Measurements from ENCODE around the gene GYG2.
"Not testable (repeated sequence)": the region's sequence is repeated elsewhere in the genome, so short reads cannot be mapped to it uniquely, and the experiment has no call there.

GYG2 gene

DNA sequence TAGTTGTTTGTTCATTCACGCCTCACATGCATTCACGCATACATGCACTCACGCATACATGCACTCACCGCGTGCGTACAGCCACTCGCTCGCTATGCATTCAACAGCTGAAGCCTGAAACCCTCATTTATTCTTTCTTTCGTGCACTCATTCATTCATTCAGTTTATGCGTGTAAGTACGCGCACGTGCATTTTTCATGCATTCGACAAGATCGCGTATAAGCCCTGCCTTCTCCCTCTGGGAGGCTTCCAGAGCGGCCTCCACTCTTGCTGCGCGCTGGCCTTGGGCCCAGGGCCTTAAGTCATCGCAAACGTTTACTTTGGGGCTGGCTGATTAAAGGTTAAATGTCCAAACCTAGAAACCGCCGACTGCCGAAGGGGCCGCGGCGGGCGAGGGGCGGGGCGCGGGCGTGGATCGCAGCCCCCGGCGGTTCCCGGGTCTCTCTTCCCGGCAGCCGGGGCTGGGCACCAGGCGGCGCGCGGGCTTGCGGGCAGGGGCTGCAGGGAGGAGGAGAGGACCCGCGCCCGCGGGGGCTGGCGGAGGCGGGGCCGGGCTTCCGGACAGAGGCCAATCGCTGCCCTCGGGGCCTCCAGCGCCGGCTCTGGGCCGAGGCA lies at the start of gene GYG2:
TSS of gene GYG2 (plus strand) at position 587 of the 615 bp plus-strand sequence. CDS start 1,259 bp downstream, outside the sequence.
- Histone ChIP-seq H3K36me3 (ENCODE audit: control insufficient read depth, insufficient read depth, low read length) (no peaks in the 10 kb centered on the region), H3K27me3 (ENCODE audit: control insufficient read depth, insufficient read depth, low read length) (no peaks in the 10 kb centered on the region), H3K4me3 (ENCODE audit: low read length) (peak within 1 kb of the TSS; percentile 79), H3K4me1 (ENCODE audit: control insufficient read depth, insufficient read depth, low read length) (peaks cover 3% of the 10 kb centered on the region; the same call in 1 of the 2 replicates), H3K9me3 (ENCODE audit: control insufficient read depth, insufficient read depth, low read length) (no peaks in the 10 kb centered on the region), H3K27ac (ENCODE audit: low read length) (no peak within 1 kb of the TSS)
- DNase-seq (ENCODE audit: low read depth, low spot score) = no peak
- WGBS (ENCODE audit: insufficient coverage, insufficient read length) = no CpG with 5 or more reads among the region's 56 CpGs

DNA sequence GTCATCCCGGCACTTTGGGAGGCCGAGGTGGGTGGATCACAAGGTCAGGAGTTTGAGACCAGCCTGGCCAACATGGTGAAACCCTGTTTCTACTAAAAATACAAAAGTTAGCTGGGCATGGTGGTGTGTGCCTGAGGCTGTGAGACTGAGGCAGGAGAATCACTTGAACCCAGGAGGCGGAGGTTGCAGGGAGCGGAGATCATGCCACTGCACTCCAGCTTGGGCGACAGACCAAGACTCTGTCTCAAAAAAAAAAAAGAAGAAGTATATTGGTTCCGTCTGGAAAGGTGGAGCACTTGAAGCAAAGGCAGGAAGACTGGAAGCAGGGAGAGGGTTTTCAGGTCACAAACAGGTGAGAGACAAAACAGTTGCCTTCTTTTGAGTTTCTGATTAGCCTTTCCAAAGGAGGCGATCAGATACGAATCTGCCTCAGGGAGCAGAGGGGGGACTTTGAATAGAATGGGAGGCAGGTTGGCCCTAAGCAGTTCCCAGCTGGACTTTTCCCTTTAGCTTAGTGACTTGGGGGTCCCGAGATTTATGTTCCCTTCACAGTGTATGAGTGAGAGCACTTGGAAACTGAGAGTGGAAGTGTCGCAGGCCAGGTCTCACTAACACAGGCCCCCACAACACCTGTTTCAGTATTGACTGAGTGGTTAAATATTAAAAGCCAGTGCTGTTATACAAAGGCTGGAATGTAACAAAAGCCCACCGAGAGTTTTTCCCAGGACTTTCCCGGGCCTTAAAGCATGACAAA lies 48.1 kb upstream of the GYG2 start:
- not testable (repeated sequence) for H3K27me3 ChIP-seq (ENCODE audit: control insufficient read depth, insufficient read depth, low read length); H3K4me1 ChIP-seq (ENCODE audit: control insufficient read depth, insufficient read depth, low read length); DNase-seq (ENCODE audit: low read depth, low spot score); H3K36me3 ChIP-seq (ENCODE audit: control insufficient read depth, insufficient read depth, low read length); H3K4me3 ChIP-seq (ENCODE audit: low read length); H3K9me3 ChIP-seq (ENCODE audit: control insufficient read depth, insufficient read depth, low read length)
- no CpG with 5 or more reads among the region's 12 CpGs for WGBS (ENCODE audit: insufficient coverage, insufficient read length)
- H3K27ac ChIP-seq (ENCODE audit: low read length) = peak overlapping the region; percentile 55

DNA sequence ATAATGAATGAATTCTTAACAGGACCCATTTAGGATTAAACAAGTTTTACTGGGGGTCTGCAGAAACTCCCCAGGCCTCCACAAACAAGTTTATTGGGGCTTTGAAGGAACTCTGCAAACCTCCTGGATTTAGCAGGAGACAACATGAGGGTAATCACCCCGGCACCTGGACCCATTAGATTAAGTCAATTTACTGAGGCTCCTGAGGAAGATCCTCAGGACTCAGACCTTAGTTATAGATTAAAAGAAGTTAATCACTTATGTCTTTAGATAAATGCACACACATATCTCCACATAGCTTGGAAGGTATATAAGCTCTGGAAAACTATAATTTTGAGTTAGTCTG lies 47.5 kb upstream of the GYG2 start:
- no peaks in the 10 kb centered on the region for H3K36me3 ChIP-seq (ENCODE audit: control insufficient read depth, insufficient read depth, low read length)
- H3K27ac ChIP-seq (ENCODE audit: low read length) = peak overlapping the region; percentile 55
- H3K27me3 ChIP-seq (ENCODE audit: control insufficient read depth, insufficient read depth, low read length) = no peaks in the 10 kb centered on the region
- H3K4me1 ChIP-seq (ENCODE audit: control insufficient read depth, insufficient read depth, low read length) = no peaks in the 10 kb centered on the region; the same call in 1 of the 2 replicates
- DNase-seq (ENCODE audit: low read depth, low spot score) = no peak
- no CpG with 5 or more reads among the region's 1 CpG for WGBS (ENCODE audit: insufficient coverage, insufficient read length)
- no peak overlapping the region for H3K4me3 ChIP-seq (ENCODE audit: low read length)
- no peaks in the 10 kb centered on the region for H3K9me3 ChIP-seq (ENCODE audit: control insufficient read depth, insufficient read depth, low read length)

DNA sequence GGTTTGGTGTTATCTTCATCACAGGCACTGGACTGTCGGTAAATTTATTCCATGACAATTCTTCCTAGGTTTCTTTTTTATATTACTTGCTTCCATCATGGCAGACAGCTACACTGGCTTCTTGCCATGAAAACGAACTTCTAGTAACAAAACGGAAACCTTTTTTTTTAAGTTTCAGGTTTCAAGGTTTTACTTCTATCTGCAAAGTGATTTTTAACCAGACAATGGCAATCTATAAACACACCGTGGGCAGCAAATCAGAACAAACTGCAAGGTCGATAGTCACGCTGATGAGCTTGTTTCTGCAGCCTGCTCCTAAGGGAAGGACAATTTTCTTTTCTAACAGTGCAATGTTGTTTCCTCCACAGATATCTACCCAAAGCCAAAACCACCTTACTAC lies 47.0 kb upstream of the GYG2 start:
- no peaks in the 10 kb centered on the region for H3K9me3 ChIP-seq (ENCODE audit: control insufficient read depth, insufficient read depth, low read length)
- H3K27me3 ChIP-seq (ENCODE audit: control insufficient read depth, insufficient read depth, low read length) = no peaks in the 10 kb centered on the region
- H3K4me3 ChIP-seq (ENCODE audit: low read length) = no peak overlapping the region
- DNase-seq (ENCODE audit: low read depth, low spot score) = no peak
- H3K27ac ChIP-seq (ENCODE audit: low read length) = no peak overlapping the region
- no CpG with 5 or more reads among the region's 6 CpGs for WGBS (ENCODE audit: insufficient coverage, insufficient read length)
- H3K4me1 ChIP-seq (ENCODE audit: control insufficient read depth, insufficient read depth, low read length) = no peaks in the 10 kb centered on the region; the same call in 1 of the 2 replicates
- no peaks in the 10 kb centered on the region for H3K36me3 ChIP-seq (ENCODE audit: control insufficient read depth, insufficient read depth, low read length)

DNA sequence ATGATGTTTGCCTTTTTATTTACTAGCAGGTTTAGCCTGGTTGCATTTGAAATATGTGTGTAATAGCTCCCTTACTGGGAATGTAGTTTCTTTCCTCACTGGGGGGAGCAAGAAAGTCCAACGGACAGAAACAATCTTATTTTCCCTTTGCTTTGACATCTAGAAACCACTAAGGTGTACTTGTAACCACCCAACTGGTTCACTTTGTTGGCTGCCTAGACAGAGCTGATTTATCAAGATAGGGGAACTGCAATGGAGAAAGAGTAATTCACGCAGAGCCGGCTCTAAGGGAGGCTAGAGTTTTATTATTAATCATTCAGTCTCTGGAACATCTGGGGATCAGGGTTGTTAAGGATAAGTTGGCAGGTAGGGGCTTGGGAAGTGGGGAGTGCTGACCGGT lies 46.6 kb upstream of the GYG2 start:
- no peaks in the 10 kb centered on the region; the same call in 1 of the 2 replicates for H3K4me1 ChIP-seq (ENCODE audit: control insufficient read depth, insufficient read depth, low read length)
- H3K9me3 ChIP-seq (ENCODE audit: control insufficient read depth, insufficient read depth, low read length) = no peaks in the 10 kb centered on the region
- H3K4me3 ChIP-seq (ENCODE audit: low read length) = no peak overlapping the region
- no peaks in the 10 kb centered on the region for H3K27me3 ChIP-seq (ENCODE audit: control insufficient read depth, insufficient read depth, low read length)
- DNase-seq (ENCODE audit: low read depth, low spot score) = no peak
- no CpG with 5 or more reads among the region's 4 CpGs for WGBS (ENCODE audit: insufficient coverage, insufficient read length)
- no peaks in the 10 kb centered on the region for H3K36me3 ChIP-seq (ENCODE audit: control insufficient read depth, insufficient read depth, low read length)
- H3K27ac ChIP-seq (ENCODE audit: low read length) = no peak overlapping the region

DNA sequence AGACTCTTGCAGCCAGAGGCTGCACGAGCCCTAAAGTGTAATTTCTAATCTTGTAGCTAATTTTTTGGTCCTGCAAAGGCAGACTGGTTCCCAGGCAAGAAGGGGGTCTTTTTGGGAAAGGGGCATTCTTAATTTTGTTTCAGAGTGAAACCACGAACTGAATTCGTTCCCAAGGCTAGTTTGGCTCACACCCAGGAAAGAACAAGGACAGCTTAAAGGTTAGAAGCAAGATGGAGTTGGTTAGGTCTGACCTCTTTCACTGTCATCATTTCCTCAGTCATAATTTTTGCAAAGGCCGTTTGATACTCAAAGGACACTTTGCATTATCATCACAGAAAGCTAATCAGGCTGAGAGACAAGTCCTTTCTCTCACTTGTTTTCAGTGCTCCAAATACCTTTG lies 46.0 kb upstream of the GYG2 start:
- DNase-seq (ENCODE audit: low read depth, low spot score) = no peak
- no CpG with 5 or more reads among the region's 4 CpGs for WGBS (ENCODE audit: insufficient coverage, insufficient read length)
- Histone ChIP-seq H3K27me3 (ENCODE audit: control insufficient read depth, insufficient read depth, low read length) (no peaks in the 10 kb centered on the region), H3K4me1 (ENCODE audit: control insufficient read depth, insufficient read depth, low read length) (no peaks in the 10 kb centered on the region; the same call in 1 of the 2 replicates), H3K4me3 (ENCODE audit: low read length) (no peak overlapping the region), H3K27ac (ENCODE audit: low read length) (no peak overlapping the region), H3K9me3 (ENCODE audit: control insufficient read depth, insufficient read depth, low read length) (no peaks in the 10 kb centered on the region), H3K36me3 (ENCODE audit: control insufficient read depth, insufficient read depth, low read length) (no peaks in the 10 kb centered on the region)

DNA sequence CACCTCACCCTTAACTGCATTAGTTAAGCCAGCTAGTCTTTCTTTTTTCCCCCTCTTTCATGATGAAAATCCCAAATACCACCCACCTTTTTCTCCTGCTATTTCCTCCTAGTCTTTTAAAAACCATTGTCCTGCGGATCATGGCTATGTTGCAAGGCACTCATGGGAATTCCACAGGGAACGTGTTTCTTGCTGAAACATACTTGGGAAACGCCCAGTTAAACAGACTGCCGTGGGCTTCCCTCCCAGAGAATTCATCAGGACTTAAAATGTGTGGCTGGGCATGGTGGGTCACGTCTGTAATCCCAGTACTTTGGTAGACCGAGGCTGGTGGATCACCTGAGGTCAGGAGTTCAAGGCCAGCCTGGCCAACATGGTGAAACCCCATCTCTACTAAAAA lies 44.7 kb upstream of the GYG2 start:
- Histone ChIP-seq H3K9me3 (ENCODE audit: control insufficient read depth, insufficient read depth, low read length) (no peaks in the 10 kb centered on the region), H3K36me3 (ENCODE audit: control insufficient read depth, insufficient read depth, low read length) (no peaks in the 10 kb centered on the region), H3K27me3 (ENCODE audit: control insufficient read depth, insufficient read depth, low read length) (no peaks in the 10 kb centered on the region), H3K4me1 (ENCODE audit: control insufficient read depth, insufficient read depth, low read length) (no peaks in the 10 kb centered on the region; the same call in 1 of the 2 replicates), H3K27ac (ENCODE audit: low read length) (no peak overlapping the region), H3K4me3 (ENCODE audit: low read length) (no peak overlapping the region)
- DNase-seq (ENCODE audit: low read depth, low spot score) = no peak
- WGBS (ENCODE audit: insufficient coverage, insufficient read length) = no CpG with 5 or more reads among the region's 6 CpGs

DNA sequence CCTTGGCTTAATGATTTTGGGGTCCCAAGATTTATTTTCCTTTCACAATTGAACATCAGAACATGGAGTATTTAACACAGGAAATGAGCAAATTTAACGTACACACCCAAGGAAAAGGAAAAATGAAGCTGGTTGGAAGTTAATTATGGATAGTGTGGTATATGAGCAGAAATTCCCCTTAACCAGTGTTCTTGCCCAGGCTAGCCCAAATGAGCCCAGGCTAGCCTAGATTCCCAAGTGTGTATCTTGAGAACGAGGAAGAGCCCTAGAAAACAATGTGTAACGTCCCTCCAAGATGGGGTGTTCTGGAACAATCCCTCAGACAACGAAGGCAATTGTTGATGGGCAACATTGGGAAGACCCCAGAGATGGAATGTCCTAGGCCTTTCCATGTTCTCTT lies 43.2 kb upstream of the GYG2 start:
- no CpG with 5 or more reads among the region's 4 CpGs for WGBS (ENCODE audit: insufficient coverage, insufficient read length)
- DNase-seq (ENCODE audit: low read depth, low spot score) = no peak
- Histone ChIP-seq H3K27me3 (ENCODE audit: control insufficient read depth, insufficient read depth, low read length) (no peaks in the 10 kb centered on the region), H3K4me1 (ENCODE audit: control insufficient read depth, insufficient read depth, low read length) (no peaks in the 10 kb centered on the region; the same call in 1 of the 2 replicates), H3K9me3 (ENCODE audit: control insufficient read depth, insufficient read depth, low read length) (no peaks in the 10 kb centered on the region), H3K4me3 (ENCODE audit: low read length) (no peak overlapping the region), H3K27ac (ENCODE audit: low read length) (no peak overlapping the region), H3K36me3 (ENCODE audit: control insufficient read depth, insufficient read depth, low read length) (no peaks in the 10 kb centered on the region)

DNA sequence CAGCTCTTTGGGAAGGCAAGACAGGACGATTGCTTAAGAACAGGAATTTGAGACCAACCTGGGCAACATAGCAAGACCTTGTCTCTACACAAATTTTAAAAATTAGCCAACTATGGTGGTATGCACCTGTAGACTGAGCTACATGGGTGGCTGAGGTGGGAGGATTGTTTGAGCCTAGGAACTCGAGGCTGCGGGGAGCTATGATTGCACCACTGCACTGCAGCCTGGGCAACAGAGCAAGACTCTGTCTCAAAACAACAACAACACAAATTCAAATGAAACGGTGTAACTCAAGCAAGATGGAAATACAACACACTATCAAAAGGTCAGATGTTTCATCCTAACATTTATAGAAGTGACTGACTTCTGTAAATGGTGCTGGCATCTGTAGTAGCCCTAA lies 39.8 kb upstream of the GYG2 start:
- DNase-seq (ENCODE audit: low read depth, low spot score) = no peak
- no CpG with 5 or more reads among the region's 4 CpGs for WGBS (ENCODE audit: insufficient coverage, insufficient read length)
- peaks cover 2% of the 10 kb centered on the region; the same call in 1 of the 2 replicates for H3K4me1 ChIP-seq (ENCODE audit: control insufficient read depth, insufficient read depth, low read length)
- H3K4me3 ChIP-seq (ENCODE audit: low read length) = no peak overlapping the region
- no peaks in the 10 kb centered on the region for H3K36me3 ChIP-seq (ENCODE audit: control insufficient read depth, insufficient read depth, low read length)
- no peak overlapping the region for H3K27ac ChIP-seq (ENCODE audit: low read length)
- H3K9me3 ChIP-seq (ENCODE audit: control insufficient read depth, insufficient read depth, low read length) = no peaks in the 10 kb centered on the region
- H3K27me3 ChIP-seq (ENCODE audit: control insufficient read depth, insufficient read depth, low read length) = no peaks in the 10 kb centered on the region

DNA sequence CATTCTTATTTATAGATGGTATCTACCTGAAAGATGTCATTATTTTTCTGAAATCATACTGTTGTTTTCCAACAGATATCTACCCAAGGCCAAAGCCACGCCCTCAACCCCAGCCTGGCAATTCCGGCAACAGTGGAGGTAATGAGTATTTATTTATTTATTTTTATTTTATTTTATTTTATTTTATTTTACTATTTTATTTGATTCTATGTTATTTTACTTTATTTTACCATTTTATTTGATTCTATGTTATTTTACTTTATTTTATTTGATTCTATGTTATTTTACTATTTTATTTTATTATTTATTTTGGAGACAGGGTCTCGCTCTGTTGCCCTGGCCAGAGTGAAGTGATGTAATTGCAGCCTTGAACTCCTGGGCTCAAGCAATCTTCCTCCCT lies 39.2 kb upstream of the GYG2 start:
- Histone ChIP-seq H3K4me1 (ENCODE audit: control insufficient read depth, insufficient read depth, low read length) (peaks cover 2% of the 10 kb centered on the region; the same call in 1 of the 2 replicates), H3K36me3 (ENCODE audit: control insufficient read depth, insufficient read depth, low read length) (no peaks in the 10 kb centered on the region), H3K27me3 (ENCODE audit: control insufficient read depth, insufficient read depth, low read length) (no peaks in the 10 kb centered on the region), H3K27ac (ENCODE audit: low read length) (no peak overlapping the region), H3K9me3 (ENCODE audit: control insufficient read depth, insufficient read depth, low read length) (no peaks in the 10 kb centered on the region), H3K4me3 (ENCODE audit: low read length) (no peak overlapping the region)
- WGBS (ENCODE audit: insufficient coverage, insufficient read length) = no CpG with 5 or more reads among the region's 3 CpGs
- DNase-seq (ENCODE audit: low read depth, low spot score) = no peak
